Measurements from ENCODE around the gene BGN. TPM values are rescaled to one million over a fixed set of nuclear protein-coding genes. Genes with fewer than 3 reads are reported as not detected.

Gene BGN
- total RNA-seq, 2 donors from 2014 or later: 96.0 to 193 TPM

GRCh38 chrX:153517946-153518834, 23.4 kb downstream of the BGN start:
- ATAC-seq (no peak), DNase-seq (no peak)
- intact Hi-C loops (cut with DNase I): no loop called here

GRCh38 chrX:153519569-153520286, 24.9 kb downstream of the BGN start:
- DNase-seq (no peak), ATAC-seq (peak in 1 of 2 donors; percentile 43)
- intact Hi-C loops (cut with DNase I): no loop called here

GRCh38 chrX:153520287-153520917, 25.6 kb downstream of the BGN start:
- ATAC-seq (no peak), DNase-seq (no peak)
- intact Hi-C loops (cut with DNase I): no loop called here

- ATAC-seq (peak; percentile 61 to 62), DNase-seq (no peak)
- intact Hi-C loops (cut with DNase I): no loop called here
Observed at GRCh38 chrX:153521034-153521433, 26.3 kb downstream of the BGN start.

GRCh38 chrX:153522259-153522658, 27.5 kb downstream of the BGN start:
- intact Hi-C loops (cut with DNase I): no loop called here
- ATAC-seq: no peak
- no peak for DNase-seq

- ATAC-seq (no peak), DNase-seq (no peak)
- intact Hi-C loops (cut with DNase I): no loop called here
Observed at GRCh38 chrX:153523269-153523668, 28.5 kb downstream of the BGN start.

GRCh38 chrX:153524234-153524633, 29.5 kb downstream of the BGN start:
- intact Hi-C loops (cut with DNase I): no loop called here

GRCh38 chrX:153525451-153525850, 30.7 kb downstream of the BGN start:
- DNase-seq (no peak), ATAC-seq (no peak)
- intact Hi-C loops (cut with DNase I): no loop called here

More at GRCh38 chrX:153524234-153524633, 29.5 kb downstream of the BGN start:
- ATAC-seq (no peak), DNase-seq (no peak)

- intact Hi-C loops (cut with DNase I): no loop called here
- DNase-seq: no peak
- no peak for ATAC-seq
Observed at GRCh38 chrX:153526042-153526441, 31.3 kb downstream of the BGN start.

GRCh38 chrX:153526801-153527200, 32.0 kb downstream of the BGN start:
- ATAC-seq (no peak), DNase-seq (no peak)
- intact Hi-C loops (cut with DNase I): no loop called here

- no peak for ATAC-seq
- no peak for DNase-seq
- intact Hi-C loops (cut with DNase I): no loop called here
Observed at GRCh38 chrX:153527208-153527607, 32.4 kb downstream of the BGN start.

GRCh38 chrX:153530411-153531129, 35.8 kb downstream of the BGN start:
- intact Hi-C loops (cut with DNase I): no loop called here
- ATAC-seq (no peak), DNase-seq (no peak)

- ATAC-seq: no peak
- DNase-seq: no peak
- intact Hi-C loops (cut with DNase I): no loop called here
Observed at GRCh38 chrX:153533091-153533490, 38.3 kb downstream of the BGN start.

- ATAC-seq (no peak), DNase-seq (no peak)
- intact Hi-C loops (cut with DNase I): no loop called here
Observed at GRCh38 chrX:153537080-153537479, 42.3 kb downstream of the BGN start.

GRCh38 chrX:153537526-153538295, 42.9 kb downstream of the BGN start:
- intact Hi-C loops (cut with DNase I): no loop called here
- ATAC-seq: no peak

GRCh38 chrX:153538424-153538823, 43.6 kb downstream of the BGN start:
- DNase-seq: no peak
- intact Hi-C loops (cut with DNase I): no loop called here
- no peak for ATAC-seq

More at GRCh38 chrX:153537526-153538295, 42.9 kb downstream of the BGN start:
- DNase-seq: no peak

- DNase-seq: peak; percentile 72
- intact Hi-C loops (cut with DNase I): no loop called here
- ATAC-seq: peak; percentile 85 to 89
Observed at GRCh38 chrX:153539171-153539978, 44.6 kb downstream of the BGN start.

GRCh38 chrX:153539979-153540358, 45.2 kb downstream of the BGN start:
- intact Hi-C loops (cut with DNase I): no loop called here
- DNase-seq (no peak), ATAC-seq (no peak)
